ENCODE results near the gene PIKFYVE. TPM values are rescaled to one million over a fixed set of nuclear protein-coding genes. Genes with fewer than 3 reads are reported as not detected.
A peak's percentile ranks its signal among the peaks of the same experiment; 100 is the strongest.

The PIKFYVE gene
- total RNA-seq, 4 donors from 2014 or later, result 10.5 to 25.7 (median 12.5) TPM

DNA sequence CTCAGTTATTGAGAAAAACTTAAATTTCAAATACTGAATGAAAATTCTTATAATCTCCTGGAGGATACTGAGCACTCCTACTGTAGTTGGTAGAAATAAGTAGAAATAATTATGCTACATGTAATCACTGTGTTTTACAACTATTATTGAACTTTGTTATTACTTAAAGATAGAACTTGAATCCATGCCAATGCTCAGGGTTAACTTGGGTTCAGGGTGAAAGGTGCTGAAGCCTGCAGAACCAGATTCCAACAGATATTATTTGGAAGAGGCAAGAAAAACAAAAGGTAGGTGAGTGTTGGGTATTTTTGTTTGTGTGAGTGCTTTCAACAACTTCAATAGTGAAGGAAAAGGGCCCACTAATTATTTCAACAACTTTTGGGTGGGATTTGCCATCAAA, 21.6 kb upstream of the PIKFYVE start:
- TF ChIP-seq, protein P1, sequence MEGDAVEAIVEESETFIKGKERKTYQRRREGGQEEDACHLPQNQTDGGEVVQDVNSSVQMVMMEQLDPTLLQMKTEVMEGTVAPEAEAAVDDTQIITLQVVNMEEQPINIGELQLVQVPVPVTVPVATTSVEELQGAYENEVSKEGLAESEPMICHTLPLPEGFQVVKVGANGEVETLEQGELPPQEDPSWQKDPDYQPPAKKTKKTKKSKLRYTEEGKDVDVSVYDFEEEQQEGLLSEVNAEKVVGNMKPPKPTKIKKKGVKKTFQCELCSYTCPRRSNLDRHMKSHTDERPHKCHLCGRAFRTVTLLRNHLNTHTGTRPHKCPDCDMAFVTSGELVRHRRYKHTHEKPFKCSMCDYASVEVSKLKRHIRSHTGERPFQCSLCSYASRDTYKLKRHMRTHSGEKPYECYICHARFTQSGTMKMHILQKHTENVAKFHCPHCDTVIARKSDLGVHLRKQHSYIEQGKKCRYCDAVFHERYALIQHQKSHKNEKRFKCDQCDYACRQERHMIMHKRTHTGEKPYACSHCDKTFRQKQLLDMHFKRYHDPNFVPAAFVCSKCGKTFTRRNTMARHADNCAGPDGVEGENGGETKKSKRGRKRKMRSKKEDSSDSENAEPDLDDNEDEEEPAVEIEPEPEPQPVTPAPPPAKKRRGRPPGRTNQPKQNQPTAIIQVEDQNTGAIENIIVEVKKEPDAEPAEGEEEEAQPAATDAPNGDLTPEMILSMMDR (IDR thresholded peaks at IDR 0.05), result no peak
- TF ChIP-seq POLR2A (IDR thresholded peaks at IDR 0.05), result no peak

GRCh38 chr2:208245746-208246145, 20.3 kb upstream of the PIKFYVE start:
- WGBS, 2 donors, result 89 to 93% methylated on average over 3 of the region's 3 CpGs
- TF ChIP-seq, protein P1 (IDR thresholded peaks at IDR 0.05), result no peak
- no peak for TF ChIP-seq POLR2A (IDR thresholded peaks at IDR 0.05)
- no peaks in the 10 kb centered on the region for H3K27me3 ChIP-seq
- no peak for DNase-seq
- H3K4me3 ChIP-seq, result no peak overlapping the region
- no peak overlapping the region for H3K27ac ChIP-seq
- H3K36me3 ChIP-seq, result peaks cover 3 to 100% (median 18%) of the 10 kb centered on the region in 3 donors
- H3K9me3 ChIP-seq, result no peaks in the 10 kb centered on the region
- intact Hi-C loops (cut with DNase I), result no loop called here
- peaks cover 0 to 32% (median 5%) of the 10 kb centered on the region in 3 donors for H3K4me1 ChIP-seq

More for the DNA sequence above, 21.6 kb upstream of the PIKFYVE start:
- peaks cover 0 to 19% (median 0%) of the 10 kb centered on the region in 3 donors for H3K4me1 ChIP-seq
- H3K27me3 ChIP-seq, result no peaks in the 10 kb centered on the region
- H3K36me3 ChIP-seq, result peaks cover 3 to 100% (median 25%) of the 10 kb centered on the region in 3 donors
- H3K9me3 ChIP-seq, result no peaks in the 10 kb centered on the region
- DNase-seq, result no peak
- intact Hi-C loops (cut with DNase I), result no loop called here
- H3K4me3 ChIP-seq, result no peak overlapping the region
- peak overlapping the region in 2 of 4 donors; percentile 8 to 41 for H3K27ac ChIP-seq

DNA sequence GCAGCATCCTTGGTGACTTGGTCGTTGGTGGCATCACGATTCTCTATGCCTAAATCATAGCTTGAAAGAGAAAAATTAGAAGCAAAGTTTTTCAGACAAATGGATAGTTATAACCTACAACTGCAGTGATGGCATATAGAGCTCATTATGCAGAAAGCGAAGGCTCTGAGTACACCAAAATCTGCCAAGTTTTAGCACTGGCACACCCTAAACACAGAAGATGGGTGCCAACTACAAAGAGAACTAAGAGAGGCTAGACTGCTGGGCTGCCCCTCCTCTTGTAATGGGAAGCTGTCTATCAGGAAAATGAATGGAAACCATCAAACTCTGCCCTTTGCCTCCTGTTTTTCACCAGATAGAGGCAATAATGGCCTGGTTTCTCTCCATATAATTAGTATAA, 17.5 kb upstream of the PIKFYVE start:
- TF ChIP-seq, protein P1 (IDR thresholded peaks at IDR 0.05), result no peak
- TF ChIP-seq POLR2A (IDR thresholded peaks at IDR 0.05), result no peak
- H3K27me3 ChIP-seq, result no peaks in the 10 kb centered on the region
- no peak overlapping the region for H3K4me3 ChIP-seq
- intact Hi-C loops (cut with DNase I), result no loop called here
- peaks cover under 1 to 98% (median 3%) of the 10 kb centered on the region in 3 donors for H3K36me3 ChIP-seq
- peaks cover 5 to 61% (median 12%) of the 10 kb centered on the region in 3 donors for H3K4me1 ChIP-seq
- H3K9me3 ChIP-seq, result no peaks in the 10 kb centered on the region
- 83 to 92% methylated on average over 3 of the region's 3 CpGs for WGBS, 2 donors
- no peak for DNase-seq
- no peak overlapping the region for H3K27ac ChIP-seq

DNA sequence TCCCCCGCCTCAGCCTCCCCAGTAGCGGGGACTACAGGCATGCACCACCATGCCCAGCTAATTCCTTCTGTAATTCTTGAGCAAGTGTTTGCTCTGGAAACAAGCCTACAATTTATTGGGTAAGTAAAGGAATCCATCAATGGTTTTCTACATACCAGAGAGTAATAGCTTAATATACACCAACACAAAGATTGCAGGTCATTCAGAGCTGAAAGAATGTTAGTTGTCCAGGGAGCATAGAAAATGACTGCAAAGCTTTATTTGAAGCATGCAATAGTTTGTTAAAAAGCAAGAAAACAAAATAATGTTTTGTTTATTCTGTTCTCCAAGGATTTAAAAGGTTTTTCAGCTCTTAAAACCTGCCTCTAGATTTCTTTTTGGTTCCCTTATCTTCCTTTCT, 16.8 kb upstream of the PIKFYVE start:
- H3K4me1 ChIP-seq, result peaks cover 5 to 66% (median 15%) of the 10 kb centered on the region in 3 donors
- WGBS, 2 donors, result 58 to 79% methylated on average over 2 of the region's 2 CpGs
- no peak for DNase-seq
- peaks cover 0 to 91% (median 3%) of the 10 kb centered on the region in 3 donors for H3K36me3 ChIP-seq
- H3K9me3 ChIP-seq, result no peaks in the 10 kb centered on the region
- TF ChIP-seq, protein P1 (IDR thresholded peaks at IDR 0.05), result no peak
- no peak for TF ChIP-seq POLR2A (IDR thresholded peaks at IDR 0.05)
- intact Hi-C loops (cut with DNase I), result no loop called here
- no peaks in the 10 kb centered on the region for H3K27me3 ChIP-seq
- H3K4me3 ChIP-seq, result no peak overlapping the region
- no peak overlapping the region for H3K27ac ChIP-seq

DNA sequence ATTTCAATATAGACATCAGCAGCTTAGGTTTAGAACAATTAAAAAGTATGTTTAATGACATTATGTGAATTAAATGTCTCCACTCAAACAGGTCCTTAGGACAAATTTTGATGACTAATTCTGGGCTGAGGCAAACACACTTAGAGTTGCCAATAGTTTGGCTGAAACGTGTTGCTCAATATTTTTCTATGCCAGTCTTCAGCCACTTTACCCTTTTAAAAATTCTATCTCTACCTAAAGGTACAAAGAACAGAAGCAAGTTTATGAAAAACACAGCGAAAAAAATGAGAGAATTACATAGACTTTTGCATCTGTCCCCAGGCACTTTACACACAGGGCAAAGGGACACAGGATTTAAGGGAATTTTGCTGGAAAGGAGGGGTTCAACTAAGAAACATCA, 15.7 kb upstream of the PIKFYVE start:
- Histone ChIP-seq H3K36me3 (peaks cover 0 to 80% (median 3%) of the 10 kb centered on the region in 3 donors), H3K9me3 (no peaks in the 10 kb centered on the region), H3K4me3 (no peak overlapping the region), H3K27ac (peak overlapping the region in 2 of 4 donors; percentile 42 to 43), H3K4me1 (peaks cover 5 to 61% (median 15%) of the 10 kb centered on the region in 3 donors), H3K27me3 (no peaks in the 10 kb centered on the region)
- DNase-seq, result no peak
- TF ChIP-seq, protein P1 (IDR thresholded peaks at IDR 0.05), result no peak
- no peak for TF ChIP-seq POLR2A (IDR thresholded peaks at IDR 0.05)
- intact Hi-C loops (cut with DNase I), result no loop called here
- 18 to 47% methylated on average over 2 of the region's 2 CpGs for WGBS, 2 donors
